ENCODE measurements around the gene ULK3. TPM values are rescaled to one million over a fixed set of nuclear protein-coding genes. Genes with fewer than 3 reads are reported as not detected.

The ULK3 gene
- total RNA-seq, 3 donors from 2014 or later (not counting 1 experiment from before 2014, with no cell fraction given), result 54.8 to 75.1 (median 64.7) TPM

DNA sequence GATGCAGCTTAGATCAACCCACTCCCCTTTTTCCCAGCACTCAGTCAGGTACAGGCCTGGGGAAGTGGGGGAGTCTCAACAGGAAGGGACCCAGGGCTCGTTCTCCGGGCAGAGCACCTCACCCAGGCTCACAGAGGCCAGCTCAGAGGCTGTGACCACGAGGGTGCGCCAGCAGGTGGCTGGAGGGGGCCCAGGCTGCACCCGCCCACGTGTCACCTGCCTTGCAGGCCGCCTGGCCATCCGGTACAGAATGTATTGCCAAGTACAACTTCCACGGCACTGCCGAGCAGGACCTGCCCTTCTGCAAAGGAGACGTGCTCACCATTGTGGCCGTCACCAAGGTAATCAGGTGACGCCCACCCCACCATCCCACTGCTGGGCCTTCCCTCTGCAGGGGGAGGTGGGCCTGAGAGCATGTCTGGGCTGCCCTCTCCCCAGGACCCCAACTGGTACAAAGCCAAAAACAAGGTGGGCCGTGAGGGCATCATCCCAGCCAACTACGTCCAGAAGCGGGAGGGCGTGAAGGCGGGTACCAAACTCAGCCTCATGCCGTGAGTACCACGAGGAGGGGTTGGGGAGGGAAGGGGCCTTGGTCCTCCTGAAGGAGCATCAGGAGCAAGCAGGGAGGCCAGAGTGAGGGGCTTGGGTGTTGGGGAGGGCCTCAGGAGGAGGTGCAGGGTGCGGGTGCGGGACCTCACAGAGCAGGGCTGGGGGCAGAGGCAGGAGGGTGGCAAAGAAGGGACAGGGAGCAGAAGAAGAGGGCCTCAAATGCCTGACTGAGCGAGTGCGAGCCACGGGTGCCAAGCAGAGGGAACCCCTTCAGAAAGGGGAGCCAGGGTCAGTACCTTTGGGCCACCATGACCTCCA is 44.3 kb downstream of the ULK3 start:
- Histone ChIP-seq H3K4me1 (ENCODE audit: control insufficient read depth, insufficient read depth, low read length) (peaks cover 76% of the 10 kb centered on the region), H3K36me3 (ENCODE audit: control insufficient read depth, insufficient read depth, low read length) (peaks cover 63% of the 10 kb centered on the region), H3K27ac (ENCODE audit: low read length) (peak overlapping the region; percentile 97), H3K27me3 (ENCODE audit: control insufficient read depth, insufficient read depth, low read length) (no peaks in the 10 kb centered on the region), H3K9me3 (ENCODE audit: control insufficient read depth, insufficient read depth, low read length) (no peaks in the 10 kb centered on the region), H3K4me3 (ENCODE audit: low read length) (no peak overlapping the region)
- DNase-seq (peak in 1 of 2 donors; percentile 29), ATAC-seq (no peak)
- Mint-ChIP-seq H3K27ac (peak overlapping the region; percentile 92 to 93), H3K4me3 (peak overlapping the region; percentile 45), H3K27me3 (ENCODE audit: low read depth in 2 of 2) (no peaks in the 10 kb centered on the region), H3K9me3 (no peaks in the 10 kb centered on the region), H3K36me3 (no peaks in the 10 kb centered on the region), H3K4me1 (peaks cover 36 to 57% of the 10 kb centered on the region in 2 donors)
- TF ChIP-seq, protein P1, sequence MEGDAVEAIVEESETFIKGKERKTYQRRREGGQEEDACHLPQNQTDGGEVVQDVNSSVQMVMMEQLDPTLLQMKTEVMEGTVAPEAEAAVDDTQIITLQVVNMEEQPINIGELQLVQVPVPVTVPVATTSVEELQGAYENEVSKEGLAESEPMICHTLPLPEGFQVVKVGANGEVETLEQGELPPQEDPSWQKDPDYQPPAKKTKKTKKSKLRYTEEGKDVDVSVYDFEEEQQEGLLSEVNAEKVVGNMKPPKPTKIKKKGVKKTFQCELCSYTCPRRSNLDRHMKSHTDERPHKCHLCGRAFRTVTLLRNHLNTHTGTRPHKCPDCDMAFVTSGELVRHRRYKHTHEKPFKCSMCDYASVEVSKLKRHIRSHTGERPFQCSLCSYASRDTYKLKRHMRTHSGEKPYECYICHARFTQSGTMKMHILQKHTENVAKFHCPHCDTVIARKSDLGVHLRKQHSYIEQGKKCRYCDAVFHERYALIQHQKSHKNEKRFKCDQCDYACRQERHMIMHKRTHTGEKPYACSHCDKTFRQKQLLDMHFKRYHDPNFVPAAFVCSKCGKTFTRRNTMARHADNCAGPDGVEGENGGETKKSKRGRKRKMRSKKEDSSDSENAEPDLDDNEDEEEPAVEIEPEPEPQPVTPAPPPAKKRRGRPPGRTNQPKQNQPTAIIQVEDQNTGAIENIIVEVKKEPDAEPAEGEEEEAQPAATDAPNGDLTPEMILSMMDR (IDR thresholded peaks at IDR 0.05), result no peak
- 56% methylated on average over 25 of the region's 25 CpGs for WGBS (ENCODE audit: insufficient coverage)
- intact Hi-C loops (cut with micrococcal nuclease), result no loop called here

DNA sequence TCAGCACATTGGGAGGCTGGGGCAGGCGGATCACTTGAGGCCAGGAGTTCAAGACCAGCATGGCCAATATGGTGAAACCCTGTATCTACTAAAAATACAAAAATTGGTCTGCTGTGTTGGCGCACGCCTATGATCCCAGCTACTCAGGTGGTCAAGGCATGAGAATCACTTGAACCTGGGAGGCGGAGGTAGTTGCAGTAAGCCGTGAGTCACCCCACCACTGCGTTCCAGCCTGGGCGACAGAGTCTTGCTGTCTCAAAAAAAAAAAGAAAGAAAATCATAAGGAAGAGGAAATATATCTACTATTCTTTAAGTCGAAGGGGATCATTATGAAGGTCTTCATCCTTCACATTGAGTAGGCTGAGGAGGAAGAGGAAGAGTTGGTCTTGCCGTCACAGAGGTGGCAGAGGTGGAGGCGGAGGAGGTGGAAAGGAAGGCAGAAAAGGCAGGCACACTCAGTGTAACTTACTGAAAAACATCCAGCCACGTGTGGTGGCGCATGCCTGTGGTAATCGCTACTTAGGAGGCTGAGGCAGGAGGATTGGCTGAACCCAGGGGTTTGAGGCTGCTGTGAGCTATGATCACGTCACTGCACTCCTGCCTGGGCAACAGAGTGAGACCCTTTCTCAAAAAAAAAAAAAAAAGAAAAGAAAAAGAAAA is 46.9 kb downstream of the ULK3 start:
- DNase-seq, result peak in 1 of 2 donors; percentile 61
- ATAC-seq, result peak in 1 of 3 donors; percentile 22
- Mint-ChIP-seq H3K36me3 (no peaks in the 10 kb centered on the region), H3K27ac (peak overlapping the region; percentile 92 to 93), H3K4me3 (peak overlapping the region; percentile 76), H3K4me1 (peaks cover 56 to 80% of the 10 kb centered on the region in 2 donors), H3K27me3 (ENCODE audit: low read depth in 2 of 2) (no peaks in the 10 kb centered on the region), H3K9me3 (no peaks in the 10 kb centered on the region)
- Histone ChIP-seq H3K9me3 (ENCODE audit: control insufficient read depth, insufficient read depth, low read length) (no peaks in the 10 kb centered on the region), H3K27ac (ENCODE audit: low read length) (peak overlapping the region; percentile 70), H3K27me3 (ENCODE audit: control insufficient read depth, insufficient read depth, low read length) (no peaks in the 10 kb centered on the region), H3K36me3 (ENCODE audit: control insufficient read depth, insufficient read depth, low read length) (peaks cover 45% of the 10 kb centered on the region), H3K4me3 (ENCODE audit: low read length) (no peak overlapping the region), H3K4me1 (ENCODE audit: control insufficient read depth, insufficient read depth, low read length) (peaks cover 96% of the 10 kb centered on the region)
- WGBS (ENCODE audit: insufficient coverage), result 54% methylated on average over 14 of the region's 14 CpGs
- TF ChIP-seq, protein P1 (IDR thresholded peaks at IDR 0.05), result no peak
- intact Hi-C loops (cut with micrococcal nuclease), result loop anchor here (1.0 kb wide), 1 partner anchor 9 kb away; no protein-coding TSS in a partner anchor

DNA sequence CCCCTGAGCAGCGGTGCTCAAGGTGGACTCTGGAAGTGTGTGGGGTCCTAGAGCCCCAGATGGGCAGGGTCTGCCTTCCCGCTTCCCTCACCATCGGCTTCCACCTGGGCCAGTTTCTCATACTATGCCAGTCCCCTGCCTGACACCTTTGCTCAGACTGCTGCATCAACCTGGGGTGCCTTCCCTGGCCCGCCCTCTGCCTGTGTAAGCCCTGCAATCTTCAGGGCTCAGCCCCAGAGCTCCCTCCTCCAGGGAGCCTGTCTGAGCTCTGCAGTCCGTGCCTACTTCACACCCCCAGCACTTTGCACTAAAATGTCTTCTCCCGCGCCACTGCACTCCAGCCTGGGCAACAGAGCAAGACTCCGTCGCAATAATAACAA is 48.0 kb downstream of the ULK3 start:
- peaks cover 35% of the 10 kb centered on the region for H3K36me3 ChIP-seq (ENCODE audit: control insufficient read depth, insufficient read depth, low read length)
- 47% methylated on average over 5 of the region's 9 CpGs for WGBS (ENCODE audit: insufficient coverage)
- TF ChIP-seq, protein P1 (IDR thresholded peaks at IDR 0.05), result no peak
- intact Hi-C loops (cut with micrococcal nuclease), result no loop called here
- H3K36me3 Mint-ChIP-seq, result no peaks in the 10 kb centered on the region
- peak overlapping the region; percentile 76 for H3K4me3 Mint-ChIP-seq
- H3K27me3 Mint-ChIP-seq (ENCODE audit: low read depth in 2 of 2), result no peaks in the 10 kb centered on the region
- peak overlapping the region; percentile 70 for H3K27ac ChIP-seq (ENCODE audit: low read length)
- no peaks in the 10 kb centered on the region for H3K9me3 Mint-ChIP-seq
- peaks cover 64 to 83% of the 10 kb centered on the region in 2 donors for H3K4me1 Mint-ChIP-seq
- H3K27ac Mint-ChIP-seq, result peak overlapping the region; percentile 92 to 93
- H3K4me1 ChIP-seq (ENCODE audit: control insufficient read depth, insufficient read depth, low read length), result peaks cover 95% of the 10 kb centered on the region
- no peaks in the 10 kb centered on the region for H3K9me3 ChIP-seq (ENCODE audit: control insufficient read depth, insufficient read depth, low read length)
- DNase-seq, result peak in 1 of 2 donors; percentile 52
- ATAC-seq, result peak in 2 of 3 donors; percentile 15 to 31
- H3K4me3 ChIP-seq (ENCODE audit: low read length), result no peak overlapping the region
- H3K27me3 ChIP-seq (ENCODE audit: control insufficient read depth, insufficient read depth, low read length), result no peaks in the 10 kb centered on the region
